Stomach (tissue), 9 donors: ENCODE results near the gene ZNF746. TPM values are rescaled to one million over a fixed set of nuclear protein-coding genes. Genes with fewer than 3 reads are reported as not detected.

ENCODE experiments used
- DNase-seq, 2 donors: peaks; one replicate each; pipeline versions ENCODE4 v3.0.0 to v3.0.0-alpha.2; 2013 to 2019
- H3K27ac ChIP-seq, 5 donors: fragments of 200-600 bp in 4 of 5; sonication (generic) in 4 of 5; one replicate each; pipeline ENCODE4 v1.5.1; 2013 to 2019; ENCODE audit warnings: mild to moderate bottlenecking in 1 of 5, moderate library complexity in 1 of 5
- H3K27me3 ChIP-seq, 3 donors: fragments of 200-600 bp; sonication (generic); one replicate each; pipeline ENCODE4 v1.5.1; 2017 to 2019; ENCODE audit warnings: mixed run types in 1 of 3
- H3K36me3 ChIP-seq, 4 donors: fragments of 200-600 bp; sonication (generic); 1 replicate in 3 of 4; 2 replicates in 1 of 4; pipeline ENCODE4 v1.5.1; 2016 to 2019
- H3K4me1 ChIP-seq, 4 donors: fragments of 200-600 bp; sonication (generic); one replicate each; pipeline ENCODE4 v1.5.1; 2016 to 2019
- H3K4me3 ChIP-seq, 4 donors: fragments of 200-600 bp; sonication (generic) in 3 of 4; one replicate each; pipeline ENCODE4 v1.5.1; 2016 to 2019; ENCODE audit warnings: mild to moderate bottlenecking in 1 of 4
- H3K9me3 ChIP-seq, 4 donors: fragments of 200-600 bp; sonication (generic); one replicate each; pipeline ENCODE4 v1.5.1; 2016 to 2019
- CTCF ChIP-seq, 7 experiments: fragments of 450-650 bp in 4 of 7; fragments of 200-600 bp in 3 of 7; sonication (generic) in 3 of 7; IDR thresholded peaks; one replicate each; pipeline ENCODE4 v1.5.1; 2016 to 2019; ENCODE audit warnings: antibody characterized with exemption in 7 of 7, control low read depth in 2 of 7, mild to moderate bottlenecking in 1 of 7
- EP300 ChIP-seq: sonication (generic); formaldehyde crosslinking; IDR thresholded peaks from one replicate; pipeline ENCODE4 v1.6.1; 2017; ENCODE audit warnings: antibody characterized with exemption
- POLR2A ChIP-seq, 4 donors: fragments of 450-650 bp; IDR thresholded peaks; one replicate each; pipeline ENCODE4 v1.6.1; 2016; ENCODE audit warnings: antibody characterized with exemption in 4 of 4, control low read depth in 2 of 4, mild to moderate bottlenecking in 1 of 4, moderate library complexity in 1 of 4
- POLR2AphosphoS5 ChIP-seq, 3 donors: sonication (generic); formaldehyde crosslinking; IDR thresholded peaks; one replicate each; pipeline ENCODE4 v1.6.1; 2016; ENCODE audit warnings: antibody characterized with exemption in 3 of 3
- WGBS, 5 donors: extraction: QIAGEN DNeasy Blood & Tissue Kit in 3 of 5; methylation state at CpG; one replicate each; pipeline versions ENCODE4 v1.1.5 to v1.1.7; 2013 to 2018; 5-methylcytosine and 5-hydroxymethylcytosine counted together
- intact Hi-C: fragments of 100-400 bp; cut with DNase I; formaldehyde crosslinking; loops from one replicate; pipeline ENCODE4 v1.15.1; 2023; ENCODE audit warnings: low total_unique reads
- polyA plus RNA-seq, 3 donors: library from polyadenylated mRNA; stranded (reverse); fragments of 200-250 nt; gene quantifications; one replicate each; pipeline ENCODE4 v1.2.3, GENCODE V29; 2013
- total RNA-seq, 5 donors: library from RNA; depleted of rRNA; stranded (reverse); fragments of >200 nt; gene quantifications; one replicate each; pipeline versions ENCODE4 v1.1.0 to v1.2.3, GENCODE V29; 2014 to 2016
- donor health status: healthy with polysubstance abuse.
- donor health status: Bipolar disorder and iron deficiency.
- donor health status: healthy.

Gene ZNF746
- total and polyA plus RNA-seq, 8 donors = 4.7 to 128 (median 18.3) TPM

GRCh38 chr7:149490083-149490760, 7.4 kb downstream of the ZNF746 start:
- Histone ChIP-seq H3K36me3 (peaks cover 56 to 94% (median 88%) of the 10 kb centered on the region in 4 donors), H3K4me1 (peaks cover 4 to 9% (median 7%) of the 10 kb centered on the region in 4 donors), H3K4me3 (no peak overlapping the region), H3K27ac (no peak overlapping the region), H3K27me3 (no peaks in the 10 kb centered on the region), H3K9me3 (no peaks in the 10 kb centered on the region)
- no peak for TF ChIP-seq POLR2A (IDR thresholded peaks at IDR 0.05)
- TF ChIP-seq EP300 = no peak
- no peak for TF ChIP-seq POLR2AphosphoS5 (IDR thresholded peaks at IDR 0.05)
- TF ChIP-seq CTCF (IDR thresholded peaks at IDR 0.05) = no peak
- WGBS, 5 donors = 80 to 89% (median 83%) methylated on average over 15 of the region's 15 CpGs
- DNase-seq = no peak
- intact Hi-C loops = no loop called here

DNA sequence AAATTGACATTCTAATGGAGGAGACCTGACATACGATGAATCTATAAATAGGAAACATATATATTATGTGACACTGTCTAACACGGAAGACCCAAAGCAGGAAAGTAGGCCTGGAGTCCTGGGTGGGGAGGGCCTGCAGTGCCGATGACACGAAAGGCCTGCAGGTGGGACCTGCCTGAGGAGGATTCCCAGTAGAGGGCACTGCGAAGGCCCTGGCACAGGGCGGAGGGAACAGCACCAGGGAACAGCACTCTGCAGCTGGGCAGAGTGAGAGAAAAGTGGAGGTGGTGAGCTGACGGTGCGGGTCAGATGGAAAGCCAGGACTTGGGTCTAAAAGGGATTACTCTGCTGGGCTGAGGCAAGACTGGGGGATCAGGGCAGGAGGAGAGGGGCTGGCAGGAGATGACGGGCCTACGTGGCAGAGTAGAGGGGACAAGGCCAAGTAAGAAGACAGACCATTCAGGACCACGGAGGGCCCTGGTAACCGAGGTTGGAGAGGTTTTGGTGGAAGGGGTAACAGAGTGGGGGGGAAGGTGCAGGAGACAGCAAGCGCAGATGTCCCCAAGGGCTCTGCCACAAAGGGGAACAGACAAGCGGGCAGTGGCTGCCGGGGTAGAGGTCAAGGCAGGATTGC, 8.1 kb downstream of the ZNF746 start:
- 81 to 89% (median 82%) methylated on average over 15 of the region's 15 CpGs for WGBS, 5 donors
- intact Hi-C loops = no loop called here

DNA sequence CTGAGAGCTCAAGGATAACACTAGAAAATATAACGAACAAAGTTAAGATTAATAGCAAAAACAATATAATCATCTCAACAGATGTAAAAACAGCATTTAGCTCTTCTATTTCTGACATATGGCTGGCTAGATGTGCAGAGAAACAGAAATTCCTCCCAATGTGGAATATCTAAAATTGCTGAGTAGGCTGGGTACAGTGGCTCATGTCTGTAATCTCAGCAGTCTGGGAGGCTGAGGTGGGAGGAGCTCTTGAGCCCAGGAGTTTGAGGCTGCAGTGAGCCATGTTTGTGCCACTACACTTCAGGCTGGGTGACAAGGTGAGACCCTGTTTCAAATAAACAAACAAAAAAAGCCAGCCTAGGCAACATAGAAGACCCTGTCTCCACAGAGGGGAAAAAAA, 18.0 kb downstream of the ZNF746 start:
- no peaks in the 10 kb centered on the region for H3K9me3 ChIP-seq
- TF ChIP-seq CTCF (IDR thresholded peaks at IDR 0.05) (no peak), POLR2A (IDR thresholded peaks at IDR 0.05) (no peak), EP300 (no peak), POLR2AphosphoS5 (IDR thresholded peaks at IDR 0.05) (no peak)
- no peak overlapping the region for H3K4me3 ChIP-seq
- 96 to 100% (median 99%) methylated on average over 1 of the region's 1 CpG for WGBS, 5 donors
- no peaks in the 10 kb centered on the region for H3K4me1 ChIP-seq
- peaks cover 25 to 92% (median 59%) of the 10 kb centered on the region in 4 donors for H3K36me3 ChIP-seq
- no peak overlapping the region for H3K27ac ChIP-seq
- intact Hi-C loops = no loop called here
- no peaks in the 10 kb centered on the region for H3K27me3 ChIP-seq
- no peak for DNase-seq

More for the DNA sequence above, 8.1 kb downstream of the ZNF746 start:
- no peak for TF ChIP-seq POLR2A (IDR thresholded peaks at IDR 0.05)
- no peak for TF ChIP-seq EP300
- no peak for TF ChIP-seq CTCF (IDR thresholded peaks at IDR 0.05)
- TF ChIP-seq POLR2AphosphoS5 (IDR thresholded peaks at IDR 0.05) = no peak
- no peak overlapping the region for H3K4me3 ChIP-seq
- peaks cover 0 to 2% (median 0%) of the 10 kb centered on the region in 4 donors for H3K4me1 ChIP-seq
- H3K36me3 ChIP-seq = peaks cover 56 to 97% (median 91%) of the 10 kb centered on the region in 4 donors
- no peak for DNase-seq
- H3K9me3 ChIP-seq = no peaks in the 10 kb centered on the region
- no peaks in the 10 kb centered on the region for H3K27me3 ChIP-seq
- no peak overlapping the region for H3K27ac ChIP-seq

- 94 to 100% (median 95%) methylated on average over 1 of the region's 1 CpG for WGBS, 5 donors
- H3K4me3 ChIP-seq = no peak overlapping the region
- TF ChIP-seq POLR2A (IDR thresholded peaks at IDR 0.05) (no peak), CTCF (IDR thresholded peaks at IDR 0.05) (no peak), EP300 (no peak), POLR2AphosphoS5 (IDR thresholded peaks at IDR 0.05) (no peak)
- intact Hi-C loops = no loop called here
- DNase-seq = no peak
- no peaks in the 10 kb centered on the region for H3K9me3 ChIP-seq
- no peaks in the 10 kb centered on the region for H3K4me1 ChIP-seq
- peaks cover 33 to 93% (median 68%) of the 10 kb centered on the region in 4 donors for H3K36me3 ChIP-seq
- H3K27me3 ChIP-seq = no peaks in the 10 kb centered on the region
- H3K27ac ChIP-seq = no peak overlapping the region
These were observed 18.9 kb downstream of the ZNF746 start for GRCh38 chr7:149478754-149479153.
